ENCODE data around the gene SIAH3. TPM values are rescaled to one million over a fixed set of nuclear protein-coding genes. Genes with fewer than 3 reads are reported as not detected.

The SIAH3 gene
- total and polyA plus RNA-seq, 2 experiments from 2014 or later, result 0.13 to 0.17 TPM

- H3K9me2 ChIP-seq (ENCODE audit: insufficient read depth), result 0 out of 2 replicates have a peak, but pooled peaks cover 4% of the 10 kb centered on the region
These were observed 118.6 kb downstream of the SIAH3 start for GRCh38 chr13:45732916-45733315.

GRCh38 chr13:45731455-45731854 is 120.1 kb downstream of the SIAH3 start:
- Histone ChIP-seq H3K9me2 (ENCODE audit: insufficient read depth) (peaks cover 8% of the 10 kb centered on the region; the same call in 1 of the 2 replicates), H4K20me1 (replicated peaks; ENCODE audit: insufficient read depth) (no peaks in the 10 kb centered on the region), H3K4me1 (ENCODE audit: insufficient read depth) (no peaks in the 10 kb centered on the region), H3K4me2 (no peak overlapping the region), H3F3A (replicated peaks; ENCODE audit: low read depth) (no peaks in the 10 kb centered on the region), H3K27me3 (ENCODE audit: insufficient read depth) (no peaks in the 10 kb centered on the region), H2AFZ (no peak overlapping the region), H3K4me3 (no peak overlapping the region), H3K79me2 (replicated peaks; ENCODE audit: insufficient read depth) (no peaks in the 10 kb centered on the region), H3K27ac (ENCODE audit: low read depth) (no peak overlapping the region), H3K36me3 (ENCODE audit: insufficient read depth) (no peaks in the 10 kb centered on the region)
- Mint-ChIP-seq H3K27me3 (ENCODE audit: insufficient read depth, low read depth, poor library complexity) (peaks cover 14% of the 10 kb centered on the region), H3K4me3 (no peak overlapping the region), H3K36me3 (ENCODE audit: low read depth) (peaks cover 3% of the 10 kb centered on the region; the same call in 1 of the 3 replicates), H3K4me1 (no peaks in the 10 kb centered on the region; the same call in 2 of the 3 replicates), H3K9me3 (peaks cover 3% of the 10 kb centered on the region; the same call in 1 of the 3 replicates), H3K27ac (no peak overlapping the region)
- ATAC-seq, result no peak
- DNase-seq (ENCODE audit: low spot score), result no peak
- no peak for TF ChIP-seq REST (IDR thresholded peaks at IDR 0.05; ENCODE audit: unreplicated experiment)
- TF ChIP-seq NANOG (IDR thresholded peaks at IDR 0.05; ENCODE audit: borderline replicate concordance), result no peak
- no peak for TF ChIP-seq ZNF331 (CRISPR knock-in tag; IDR thresholded peaks at IDR 0.05; ENCODE audit: low read depth)
- no peak for TF ChIP-seq EZH2phosphoT487 (IDR thresholded peaks at IDR 0.05; ENCODE audit: unreplicated experiment)
- TF ChIP-seq STAT1 (IDR thresholded peaks at IDR 0.05; ENCODE audit: unreplicated experiment), result no peak
- no peak for TF ChIP-seq JUNB (IDR thresholded peaks at IDR 0.05; ENCODE audit: unreplicated experiment)
- no peak for TF ChIP-seq ZNF114 (CRISPR knock-in tag; IDR thresholded peaks at IDR 0.05)
- no peak for TF ChIP-seq CTCF (conservative IDR thresholded peaks at IDR 0.05; ENCODE audit: low read depth in 2 of 2)
- no peak for TF ChIP-seq EZH2 (IDR thresholded peaks at IDR 0.05; ENCODE audit: low read depth, unreplicated experiment)
- no peak for TF ChIP-seq ZNF462 (CRISPR knock-in tag; IDR thresholded peaks at IDR 0.05)

More at GRCh38 chr13:45732916-45733315, 118.6 kb downstream of the SIAH3 start:
- no peaks in the 10 kb centered on the region for H3F3A ChIP-seq (replicated peaks; ENCODE audit: low read depth)
- H3K4me2 ChIP-seq, result no peak overlapping the region
- H3K27me3 Mint-ChIP-seq (ENCODE audit: insufficient read depth, low read depth, poor library complexity), result peaks cover 10% of the 10 kb centered on the region
- no peak overlapping the region for H3K27ac Mint-ChIP-seq
- no peak overlapping the region for H3K4me3 ChIP-seq
- H3K4me1 Mint-ChIP-seq, result no peaks in the 10 kb centered on the region; the same call in 2 of the 3 replicates
- peaks cover 1% of the 10 kb centered on the region; the same call in 1 of the 3 replicates for H3K36me3 Mint-ChIP-seq (ENCODE audit: low read depth)
- no peaks in the 10 kb centered on the region for H3K27me3 ChIP-seq (ENCODE audit: insufficient read depth)
- H2AFZ ChIP-seq, result peak overlapping the region; percentile 32; the same call in 1 of the 2 replicates
- H4K20me1 ChIP-seq (replicated peaks; ENCODE audit: insufficient read depth), result no peaks in the 10 kb centered on the region
- TF ChIP-seq STAT1 (IDR thresholded peaks at IDR 0.05; ENCODE audit: unreplicated experiment) (no peak), JUNB (IDR thresholded peaks at IDR 0.05; ENCODE audit: unreplicated experiment) (no peak)
- H3K36me3 ChIP-seq (ENCODE audit: insufficient read depth), result no peaks in the 10 kb centered on the region
- no peak for DNase-seq (ENCODE audit: low spot score)
- H3K79me2 ChIP-seq (replicated peaks; ENCODE audit: insufficient read depth), result no peaks in the 10 kb centered on the region
- no peak for ATAC-seq
- no peaks in the 10 kb centered on the region for H3K4me1 ChIP-seq (ENCODE audit: insufficient read depth)
- no peak overlapping the region for H3K4me3 Mint-ChIP-seq
- no peak overlapping the region for H3K27ac ChIP-seq (ENCODE audit: low read depth)
- peaks cover under 1% of the 10 kb centered on the region; the same call in 1 of the 3 replicates for H3K9me3 Mint-ChIP-seq

Data from GM23338 (cell line).